ENCODE measurements around the gene CITED1. TPM values are rescaled to one million over a fixed set of nuclear protein-coding genes. Genes with fewer than 3 reads are reported as not detected.

Gene CITED1
- total RNA-seq, 1 experiment from 2014 or later: 0.36 TPM

- no peak for ATAC-seq
- no peak overlapping the region for H3K27ac ChIP-seq (ENCODE audit: low read length)
- ChIA-PET POLR2A (no interaction called here), CTCF (no interaction called here)
- intact Hi-C loops (cut with micrococcal nuclease; ENCODE audit: unreplicated experiment) (no loop called here), in situ Hi-C loops (cut with HindIII; ENCODE audit: low pct_unique_long_range_greater_than_20kb, low sequenced_read_pairs) (no loop called here)
- H3K9me3 ChIP-seq (ENCODE audit: control insufficient read depth, insufficient read depth, low read depth, low read length): no peaks in the 10 kb centered on the region
- TF ChIP-seq, protein P1, sequence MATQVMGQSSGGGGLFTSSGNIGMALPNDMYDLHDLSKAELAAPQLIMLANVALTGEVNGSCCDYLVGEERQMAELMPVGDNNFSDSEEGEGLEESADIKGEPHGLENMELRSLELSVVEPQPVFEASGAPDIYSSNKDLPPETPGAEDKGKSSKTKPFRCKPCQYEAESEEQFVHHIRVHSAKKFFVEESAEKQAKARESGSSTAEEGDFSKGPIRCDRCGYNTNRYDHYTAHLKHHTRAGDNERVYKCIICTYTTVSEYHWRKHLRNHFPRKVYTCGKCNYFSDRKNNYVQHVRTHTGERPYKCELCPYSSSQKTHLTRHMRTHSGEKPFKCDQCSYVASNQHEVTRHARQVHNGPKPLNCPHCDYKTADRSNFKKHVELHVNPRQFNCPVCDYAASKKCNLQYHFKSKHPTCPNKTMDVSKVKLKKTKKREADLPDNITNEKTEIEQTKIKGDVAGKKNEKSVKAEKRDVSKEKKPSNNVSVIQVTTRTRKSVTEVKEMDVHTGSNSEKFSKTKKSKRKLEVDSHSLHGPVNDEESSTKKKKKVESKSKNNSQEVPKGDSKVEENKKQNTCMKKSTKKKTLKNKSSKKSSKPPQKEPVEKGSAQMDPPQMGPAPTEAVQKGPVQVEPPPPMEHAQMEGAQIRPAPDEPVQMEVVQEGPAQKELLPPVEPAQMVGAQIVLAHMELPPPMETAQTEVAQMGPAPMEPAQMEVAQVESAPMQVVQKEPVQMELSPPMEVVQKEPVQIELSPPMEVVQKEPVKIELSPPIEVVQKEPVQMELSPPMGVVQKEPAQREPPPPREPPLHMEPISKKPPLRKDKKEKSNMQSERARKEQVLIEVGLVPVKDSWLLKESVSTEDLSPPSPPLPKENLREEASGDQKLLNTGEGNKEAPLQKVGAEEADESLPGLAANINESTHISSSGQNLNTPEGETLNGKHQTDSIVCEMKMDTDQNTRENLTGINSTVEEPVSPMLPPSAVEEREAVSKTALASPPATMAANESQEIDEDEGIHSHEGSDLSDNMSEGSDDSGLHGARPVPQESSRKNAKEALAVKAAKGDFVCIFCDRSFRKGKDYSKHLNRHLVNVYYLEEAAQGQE (IDR thresholded peaks at IDR 0.05; ENCODE audit: insufficient read depth in 1 of 2, low read depth in 2 of 2, low read length in 1 of 2): no peak
- no peak for TF ChIP-seq POLR2AphosphoS5 (IDR thresholded peaks at IDR 0.05; ENCODE audit: low read depth, low read length)
- TF ChIP-seq, protein P2, sequence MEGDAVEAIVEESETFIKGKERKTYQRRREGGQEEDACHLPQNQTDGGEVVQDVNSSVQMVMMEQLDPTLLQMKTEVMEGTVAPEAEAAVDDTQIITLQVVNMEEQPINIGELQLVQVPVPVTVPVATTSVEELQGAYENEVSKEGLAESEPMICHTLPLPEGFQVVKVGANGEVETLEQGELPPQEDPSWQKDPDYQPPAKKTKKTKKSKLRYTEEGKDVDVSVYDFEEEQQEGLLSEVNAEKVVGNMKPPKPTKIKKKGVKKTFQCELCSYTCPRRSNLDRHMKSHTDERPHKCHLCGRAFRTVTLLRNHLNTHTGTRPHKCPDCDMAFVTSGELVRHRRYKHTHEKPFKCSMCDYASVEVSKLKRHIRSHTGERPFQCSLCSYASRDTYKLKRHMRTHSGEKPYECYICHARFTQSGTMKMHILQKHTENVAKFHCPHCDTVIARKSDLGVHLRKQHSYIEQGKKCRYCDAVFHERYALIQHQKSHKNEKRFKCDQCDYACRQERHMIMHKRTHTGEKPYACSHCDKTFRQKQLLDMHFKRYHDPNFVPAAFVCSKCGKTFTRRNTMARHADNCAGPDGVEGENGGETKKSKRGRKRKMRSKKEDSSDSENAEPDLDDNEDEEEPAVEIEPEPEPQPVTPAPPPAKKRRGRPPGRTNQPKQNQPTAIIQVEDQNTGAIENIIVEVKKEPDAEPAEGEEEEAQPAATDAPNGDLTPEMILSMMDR (IDR thresholded peaks at IDR 0.05): no peak
- TF ChIP-seq SIN3A (IDR thresholded peaks at IDR 0.05; ENCODE audit: borderline replicate concordance, insufficient read depth, low read depth, low read length): no peak
- TF ChIP-seq TCF7L2 (IDR thresholded peaks at IDR 0.05; ENCODE audit: low read depth, low read length): no peak
- DNase-seq (ENCODE audit: low read depth, low spot score): no peak
- H3K36me3 ChIP-seq (ENCODE audit: control insufficient read depth, insufficient read depth, low read length): no peaks in the 10 kb centered on the region
- no peak overlapping the region; a peak in 1 of 4 replicates for H3K4me3 ChIP-seq (ENCODE audit: low read depth in 2 of 2, low read length in 2 of 2)
- H3K4me1 ChIP-seq (ENCODE audit: control insufficient read depth, insufficient read depth, low read length): peaks cover 4% of the 10 kb centered on the region
- no peaks in the 10 kb centered on the region; the same call in 1 of the 2 replicates for H3K27me3 ChIP-seq (ENCODE audit: control insufficient read depth, insufficient read depth, low read length)
- no TSS peak for BruUV-seq (replicated peaks)
Observed at GRCh38 chrX:72304877-72305276, 837 bp downstream of the CITED1 start.

DNA sequence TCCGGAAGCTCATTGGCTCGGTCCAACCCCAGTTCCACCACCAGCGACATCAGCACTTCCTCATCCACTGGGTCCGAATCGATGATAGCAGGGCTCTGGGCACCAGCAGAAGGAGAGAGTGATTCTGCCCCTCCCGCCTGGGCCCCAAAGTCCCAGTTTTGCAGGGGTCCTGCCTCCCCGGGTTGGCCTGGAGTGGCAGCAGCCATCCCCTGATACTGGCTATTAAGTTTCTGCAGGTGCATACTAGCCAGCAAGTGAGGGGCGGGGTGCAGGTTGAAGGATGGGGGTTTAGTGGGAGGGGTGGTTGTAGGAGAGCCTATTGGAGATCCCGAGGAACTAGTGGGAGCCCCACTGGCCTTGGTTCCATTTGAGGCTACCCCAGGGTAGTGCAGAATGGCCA is 3.9 kb downstream of the CITED1 start:
- in situ Hi-C loops (cut with HindIII; ENCODE audit: low pct_unique_long_range_greater_than_20kb, low sequenced_read_pairs): no loop called here
- no peak for ATAC-seq
- Histone ChIP-seq H3K9me3 (ENCODE audit: control insufficient read depth, insufficient read depth, low read depth, low read length) (no peaks in the 10 kb centered on the region), H3K36me3 (ENCODE audit: control insufficient read depth, insufficient read depth, low read length) (no peaks in the 10 kb centered on the region), H3K27ac (ENCODE audit: low read length) (no peak overlapping the region), H3K4me3 (ENCODE audit: low read depth in 2 of 2, low read length in 2 of 2) (no peak overlapping the region), H3K4me1 (ENCODE audit: control insufficient read depth, insufficient read depth, low read length) (no peaks in the 10 kb centered on the region), H3K27me3 (ENCODE audit: control insufficient read depth, insufficient read depth, low read length) (no peaks in the 10 kb centered on the region; the same call in 1 of the 2 replicates)
- CTCF ChIA-PET: no interaction called here
- intact Hi-C loops (cut with micrococcal nuclease; ENCODE audit: unreplicated experiment): no loop called here
- no peak for TF ChIP-seq SIN3A (IDR thresholded peaks at IDR 0.05; ENCODE audit: borderline replicate concordance, insufficient read depth, low read depth, low read length)
- TF ChIP-seq, protein P2 (IDR thresholded peaks at IDR 0.05): no peak
- TF ChIP-seq, protein P1 (IDR thresholded peaks at IDR 0.05; ENCODE audit: insufficient read depth in 1 of 2, low read depth in 2 of 2, low read length in 1 of 2): no peak
- no peak for TF ChIP-seq POLR2AphosphoS5 (IDR thresholded peaks at IDR 0.05; ENCODE audit: low read depth, low read length)
- no peak for TF ChIP-seq TCF7L2 (IDR thresholded peaks at IDR 0.05; ENCODE audit: low read depth, low read length)
- no peak for DNase-seq (ENCODE audit: low read depth, low spot score)
- no TSS peak for BruUV-seq (replicated peaks)
- POLR2A ChIA-PET: interaction anchor here (0.6 kb wide), 2 partner anchors 100 to 239 kb away, joined by 6 to 7 read pairs; no protein-coding TSS in a partner anchor
